PC-9 (cell line): Measurements from ENCODE around the gene ARL4A. TPM values are rescaled to one million over a fixed set of nuclear protein-coding genes. Genes with fewer than 3 reads are reported as not detected.

ENCODE experiments used
- BruUV-seq: library from RNA; stranded (reverse); fragments of 400-500 nt; replicated peaks from 2 replicates; lab custom pipeline; 2021; lab: Mats Ljungman, UMichigan
- CTCF ChIA-PET: fragments of 300-600 bp; sonication (Branson Sonifier 250); formaldehyde crosslinking; loops from one replicate; lab custom pipeline; 2022; ENCODE audit warnings: antibody characterized with exemption; lab: Charles Lee
- POLR2A ChIA-PET: fragments of 300-600 bp; sonication (Branson Sonifier 250); formaldehyde crosslinking; loops from one replicate; lab custom pipeline; 2022; ENCODE audit warnings: antibody characterized with exemption; ENCODE audit not compliant: unreplicated experiment; lab: Charles Lee
- DNase-seq, 2 experiments: peaks; one replicate each; pipeline versions ENCODE4 v3.0.0 to v3.0.0-alpha.2; 2015 to 2022; ENCODE audit warnings: mixed read lengths in 1 of 2
- H2AFZ ChIP-seq: fragments of 200-600 bp; sonication (generic); 2 replicates; pipeline ENCODE4 v1.8.1; 2017; ENCODE audit warnings: antibody characterized with exemption
- H3F3A ChIP-seq: fragments of 200-600 bp; sonication (generic); 2 replicates; pipeline ENCODE4 v1.8.1; 2017; ENCODE audit warnings: antibody characterized with exemption, mild to moderate bottlenecking, low read depth; ENCODE audit not compliant: insufficient read depth
- H3K27ac ChIP-seq: fragments of 200-600 bp; sonication (generic); 2 replicates; pipeline ENCODE4 v1.6.1; 2016; ENCODE audit warnings: mixed run types
- H3K27me3 ChIP-seq: fragments of 200-600 bp; sonication (generic); 2 replicates; pipeline ENCODE4 v1.6.1; 2016; ENCODE audit warnings: low read depth, mixed run types; ENCODE audit not compliant: insufficient read depth
- H3K36me3 ChIP-seq: fragments of 200-600 bp; sonication (generic); 2 replicates; pipeline ENCODE4 v1.6.1; 2016; ENCODE audit warnings: low read depth, mixed run types
- H3K4me1 ChIP-seq: fragments of 200-600 bp; sonication (generic); replicated peaks from 2 replicates; pipeline ENCODE4 v1.6.1; 2016; ENCODE audit warnings: mixed run types; ENCODE audit not compliant: insufficient read depth
- H3K4me2 ChIP-seq: fragments of 200-600 bp; sonication (generic); 2 replicates; pipeline ENCODE4 v1.6.1; 2017; ENCODE audit warnings: mixed run types
- H3K4me3 ChIP-seq: fragments of 200-600 bp; sonication (generic); 2 replicates; pipeline ENCODE4 v1.6.1; 2016; ENCODE audit warnings: mixed run types
- H3K79me2 ChIP-seq: fragments of 200-600 bp; sonication (generic); 2 replicates; pipeline ENCODE4 v1.6.1; 2017; ENCODE audit warnings: low read depth, mixed run types
- H3K9me2 ChIP-seq: fragments of 200-600 bp; sonication (generic); 2 replicates; pipeline ENCODE4 v1.8.1; 2017; ENCODE audit warnings: mild to moderate bottlenecking; ENCODE audit not compliant: insufficient read depth
- H3K9me3 ChIP-seq: fragments of 200-600 bp; sonication (generic); 2 replicates; pipeline ENCODE4 v1.8.1; 2016; ENCODE audit warnings: low read depth; ENCODE audit not compliant: insufficient read depth
- H4K20me1 ChIP-seq: fragments of 200-600 bp; sonication (generic); 2 replicates; pipeline ENCODE4 v1.8.1; 2017; ENCODE audit not compliant: insufficient read depth
- CTCF ChIP-seq: fragments of 200-600 bp; sonication (generic); conservative IDR thresholded peaks from 2 replicates; pipeline ENCODE4 v1.6.1; 2017; ENCODE audit warnings: mixed run types, antibody characterized with exemption, mild to moderate bottlenecking, moderate library complexity
- EZH2 ChIP-seq: fragments of 200-600 bp; sonication (generic); IDR thresholded peaks from 2 replicates; pipeline ENCODE4 v1.8.0; 2017; ENCODE audit warnings: antibody characterized with exemption, low read depth
- intact Hi-C: fragments of 100-400 bp; cut with micrococcal nuclease; formaldehyde crosslinking; loops from one replicate; pipeline ENCODE4 v1.10.0; 2022; ENCODE audit not compliant: unreplicated experiment
- total RNA-seq: library from RNA; stranded (reverse); gene quantifications from 2 replicates; pipeline ENCODE4 v1.2.3, GENCODE V29; 2021

ARL4A gene
- total RNA-seq, 1 experiment from 2014 or later, result 17.9 TPM

- ChIA-PET CTCF (interaction anchor here (0.8 kb wide), 1 partner anchor 40 kb away, joined by 4 read pairs; no protein-coding TSS in a partner anchor), POLR2A (interaction anchor here (0.5 kb wide), 1 partner anchor 41 kb away, joined by 4 read pairs; the partner anchor contains the start of gene ARL4A)
- TF ChIP-seq EZH2 (no peak), CTCF (no peak)
These were observed 41.3 kb upstream of the ARL4A start for GRCh38 chr7:12646139-12646538.

GRCh38 chr7:12647364-12648219, 39.8 kb upstream of the ARL4A start:
- TF ChIP-seq EZH2, result no peak
- no peak for TF ChIP-seq CTCF
- no peak overlapping the region for H3K4me3 ChIP-seq
- ChIA-PET POLR2A (interaction anchor here (0.6 to 0.9 kb wide), 5 partner anchors 11 to 375 kb away, joined by 3 to 6 read pairs (median 3); partner anchors contain the start of gene ARL4A), CTCF (interaction anchor here (2.0 kb wide), 1 partner anchor 39 kb away, joined by 14 read pairs; the partner anchor contains the start of gene ARL4A)
- H3K36me3 ChIP-seq, result no peaks in the 10 kb centered on the region
- no peaks in the 10 kb centered on the region; the same call in 1 of the 2 replicates for H3K9me3 ChIP-seq
- H3K9me2 ChIP-seq, result no peaks in the 10 kb centered on the region
- no peak overlapping the region for H2AFZ ChIP-seq
- no peaks in the 10 kb centered on the region for H3K79me2 ChIP-seq
- peak overlapping the region; percentile 34 for H3K4me2 ChIP-seq
- no peaks in the 10 kb centered on the region for H4K20me1 ChIP-seq
- H3K4me1 ChIP-seq, result peaks cover 34% of the 10 kb centered on the region
- H3K27ac ChIP-seq, result peak overlapping the region; percentile 51
- no peaks in the 10 kb centered on the region for H3K27me3 ChIP-seq
- intact Hi-C loops, result loop anchor here (1.0 kb wide), 1 partner anchor 40 kb away; the partner anchor contains the start of gene ARL4A
- H3F3A ChIP-seq, result peaks cover 16% of the 10 kb centered on the region; the same call in 1 of the 2 replicates
- DNase-seq, result peak; percentile 80 to 92
- BruUV-seq, result no TSS peak

More at GRCh38 chr7:12646139-12646538, 41.3 kb upstream of the ARL4A start:
- H4K20me1 ChIP-seq, result no peaks in the 10 kb centered on the region
- no peaks in the 10 kb centered on the region for H3K9me3 ChIP-seq
- no peaks in the 10 kb centered on the region for H3K9me2 ChIP-seq
- H3K79me2 ChIP-seq, result no peaks in the 10 kb centered on the region
- H3K4me3 ChIP-seq, result no peak overlapping the region
- H3K4me1 ChIP-seq, result peaks cover 34% of the 10 kb centered on the region
- intact Hi-C loops, result no loop called here
- H3K4me2 ChIP-seq, result no peak overlapping the region
- H3K36me3 ChIP-seq, result no peaks in the 10 kb centered on the region
- no peak for DNase-seq
- H2AFZ ChIP-seq, result no peak overlapping the region
- H3K27ac ChIP-seq, result no peak overlapping the region
- no TSS peak for BruUV-seq
- peaks cover 16% of the 10 kb centered on the region; the same call in 1 of the 2 replicates for H3F3A ChIP-seq
- H3K27me3 ChIP-seq, result no peaks in the 10 kb centered on the region

- Histone ChIP-seq H2AFZ (no peak overlapping the region), H3K36me3 (no peaks in the 10 kb centered on the region), H3K79me2 (no peaks in the 10 kb centered on the region), H3K4me2 (0 out of 2 replicates have a peak overlapping the region, but pooled peaks have one; percentile 12), H3K9me3 (no peaks in the 10 kb centered on the region; the same call in 1 of the 2 replicates), H3K4me3 (no peak overlapping the region), H3F3A (peaks cover 16% of the 10 kb centered on the region; the same call in 1 of the 2 replicates), H3K4me1 (peaks cover 34% of the 10 kb centered on the region), H3K27ac (0 out of 2 replicates have a peak overlapping the region, but pooled peaks have one; percentile 2), H3K27me3 (no peaks in the 10 kb centered on the region), H3K9me2 (no peaks in the 10 kb centered on the region), H4K20me1 (no peaks in the 10 kb centered on the region)
- CTCF ChIA-PET, result interaction anchor here (2.0 kb wide), 1 partner anchor 38 kb away, joined by 14 read pairs; the partner anchor contains the start of gene ARL4A
- POLR2A ChIA-PET, result interaction anchor here (0.5 to 1.2 kb wide), 2 partner anchors 37 to 382 kb away, joined by 12 to 18 read pairs; no protein-coding TSS in a partner anchor
- no peak for DNase-seq
- intact Hi-C loops, result loop anchor here (1.0 kb wide), 1 partner anchor 12 kb away; no protein-coding TSS in a partner anchor
- TF ChIP-seq EZH2 (no peak), CTCF (no peak)
- no TSS peak for BruUV-seq
These were observed 38.6 kb upstream of the ARL4A start for GRCh38 chr7:12648704-12649261.
